ENCODE data around the gene TMEM132D. TPM values are rescaled to one million over a fixed set of nuclear protein-coding genes. Genes with fewer than 3 reads are reported as not detected.

TMEM132D gene
- total and polyA plus RNA-seq, 2 donors (not counting 3 experiments of a cell fraction or from before 2014, with no cell fraction given): not detected

GRCh38 chr12:129237881-129238280 lies 665.9 kb downstream of the TMEM132D start:
- Histone ChIP-seq H3K36me3 (ENCODE audit: control insufficient read depth in 2 of 2, extremely low read depth in 1 of 2, insufficient read depth in 2 of 2, low read length in 2 of 2) (no peaks in the 10 kb centered on the region), H3K27ac (ENCODE audit: insufficient read depth, low read depth, low read length) (no peak overlapping the region), H3K4me2 (ENCODE audit: insufficient read depth, low read length) (no peak overlapping the region), H3K27me3 (ENCODE audit: control insufficient read depth in 2 of 2, insufficient read depth in 2 of 2, low read length in 2 of 2) (no peaks in the 10 kb centered on the region), H3K9me1 (replicated peaks; ENCODE audit: control insufficient read depth, extremely low read depth, insufficient read depth, low read length) (no peaks in the 10 kb centered on the region), H3K4me3 (replicated peaks in 1 of 3; ENCODE audit: insufficient read depth in 1 of 3, low read depth in 1 of 3, low read length in 3 of 3) (no peak overlapping the region), H4K20me1 (replicated peaks; ENCODE audit: control insufficient read depth, extremely low read depth, insufficient read depth, low read length) (no peaks in the 10 kb centered on the region), H3K9me3 (replicated peaks; ENCODE audit: control insufficient read depth, insufficient read depth, low read length) (peaks cover 7% of the 10 kb centered on the region), H3K9ac (replicated peaks; ENCODE audit: extremely low read depth, insufficient read depth, low read length) (no peak overlapping the region), H3K79me2 (ENCODE audit: control insufficient read depth, insufficient read depth, low read length) (no peaks in the 10 kb centered on the region), H2AFZ (ENCODE audit: low read depth, low read length) (no peak overlapping the region), H3K4me1 (ENCODE audit: control insufficient read depth, extremely low read depth, insufficient read depth, low read length) (no peaks in the 10 kb centered on the region)
- intact Hi-C loops (cut with micrococcal nuclease): no loop called here
- no peak for FAIRE-seq
- TF ChIP-seq MAX (IDR thresholded peaks at IDR 0.05; ENCODE audit: insufficient read depth, insufficient read length) (no peak), CTCF (IDR thresholded peaks at IDR 0.05; ENCODE audit: extremely low read depth in 1 of 2, insufficient read depth in 1 of 2, low read depth in 1 of 2, low read length in 2 of 2) (no peak), EZH2 (IDR thresholded peaks at IDR 0.05; ENCODE audit: borderline replicate concordance, low read depth, low read length, severe bottlenecking) (no peak), POLR2A (IDR thresholded peaks at IDR 0.05; ENCODE audit: low read depth, low read length) (no peak), JUN (IDR thresholded peaks at IDR 0.05; ENCODE audit: borderline replicate concordance, insufficient read depth, insufficient read length, low read depth) (no peak), FOS (IDR thresholded peaks at IDR 0.05; ENCODE audit: borderline replicate concordance, insufficient read depth, low read length) (no peak), POLR2AphosphoS5 (IDR thresholded peaks at IDR 0.05; ENCODE audit: insufficient read depth, low read depth, low read length) (no peak), GATA2 (IDR thresholded peaks at IDR 0.05; ENCODE audit: insufficient read depth, insufficient read length, low read depth, low read length) (no peak), MYC (IDR thresholded peaks at IDR 0.05; ENCODE audit: low read depth, low read length) (no peak)
- ChIA-PET CTCF (no interaction called here), POLR2A (no interaction called here)
- no TSS peak for BruUV-seq (replicated peaks)
- dilution Hi-C loops (cut with MboI; ENCODE audit: extremely low pct_ligation_motif_present, low sequenced_read_pairs): no loop called here
- no peak for DNase-seq (ENCODE audit: low read depth, low spot score)
